HepG2 (cell line): ENCODE results near the gene GOLGA7B. TPM values are rescaled to one million over a fixed set of nuclear protein-coding genes. Genes with fewer than 3 reads are reported as not detected.
A peak's percentile ranks its signal among the peaks of the same experiment; 100 is the strongest.

Experiments used
- AHDC1 ChIP-seq: sonication (generic); formaldehyde crosslinking; IDR thresholded peaks from 2 replicates; pipeline ENCODE4 v1.5.1; 2020; ENCODE audit warnings: mild to moderate bottlenecking, missing genetic modification reagents, borderline replicate concordance
- CHD2 ChIP-seq: IDR thresholded peaks from 2 replicates; pipeline ENCODE4 v1.6.1; 2011; ENCODE audit warnings: low read depth, low read length, improper control_type of control experiment
- FOSL1 ChIP-seq: sonication (generic); formaldehyde crosslinking; IDR thresholded peaks from 2 replicates; pipeline ENCODE4 v1.9.0; 2021; ENCODE audit warnings: missing genetic modification reagents, borderline replicate concordance
- FOXJ3 ChIP-seq: sonication (generic); formaldehyde crosslinking; IDR thresholded peaks from 2 replicates; pipeline ENCODE4 v1.4.0; 2020; ENCODE audit warnings: missing genetic modification reagents, mild to moderate bottlenecking, borderline replicate concordance
- FOXO1 ChIP-seq: sonication (generic); formaldehyde crosslinking; IDR thresholded peaks from 2 replicates; pipeline ENCODE4 v1.4.0; 2020; ENCODE audit warnings: missing genetic modification reagents
- GFI1 ChIP-seq: sonication (generic); formaldehyde crosslinking; IDR thresholded peaks from 2 replicates; pipeline ENCODE4 v1.5.0; 2020; ENCODE audit warnings: missing genetic modification reagents, mild to moderate bottlenecking, borderline replicate concordance
- HDAC6 ChIP-seq: fragments of 200-600 bp; sonication (generic); IDR thresholded peaks from 2 replicates; pipeline ENCODE4 v1.7.0; 2017; ENCODE audit warnings: mild to moderate bottlenecking, antibody characterized with exemption, low read length, low read depth
- KDM2A ChIP-seq: sonication (generic); formaldehyde crosslinking; IDR thresholded peaks from 2 replicates; pipeline ENCODE4 v1.4.0; 2020; ENCODE audit warnings: low read depth, missing genetic modification reagents, borderline replicate concordance
- KDM4B ChIP-seq: sonication (generic); formaldehyde crosslinking; IDR thresholded peaks from 2 replicates; pipeline ENCODE4 v1.4.0; 2020; ENCODE audit warnings: missing genetic modification reagents
- MIER3 ChIP-seq: IDR thresholded peaks from 2 replicates; pipeline ENCODE4 v1.6.1; 2016; ENCODE audit warnings: missing compliant biosample characterization, borderline replicate concordance
- MIXL1 ChIP-seq: IDR thresholded peaks from 2 replicates; pipeline ENCODE4 v1.6.1; 2016
- NAIF1 ChIP-seq: sonication (generic); formaldehyde crosslinking; IDR thresholded peaks from 2 replicates; pipeline ENCODE4 v1.5.0; 2020; ENCODE audit warnings: mild to moderate bottlenecking, missing genetic modification reagents, borderline replicate concordance
- NCOA5 ChIP-seq: sonication (generic); formaldehyde crosslinking; IDR thresholded peaks from 2 replicates; pipeline ENCODE4 v1.4.0; 2020; ENCODE audit warnings: missing genetic modification reagents
- NFE2 ChIP-seq: sonication (generic); formaldehyde crosslinking; IDR thresholded peaks from 2 replicates; pipeline ENCODE4 v1.4.0; 2020; ENCODE audit warnings: missing genetic modification reagents
- SRSF4 ChIP-seq: fragments of 200-400 bp; formaldehyde crosslinking; IDR thresholded peaks from one replicate; pipeline ENCODE4 v1.6.1; 2018; ENCODE audit warnings: mild to moderate bottlenecking, low read depth, low read length, moderate library complexity; ENCODE audit not compliant: poor library complexity, severe bottlenecking
- TP53 ChIP-seq: sonication (generic); formaldehyde crosslinking; conservative IDR thresholded peaks from 2 replicates; pipeline ENCODE4 v1.4.0; 2020; ENCODE audit warnings: missing genetic modification reagents
- ZC3H4 ChIP-seq: sonication (generic); formaldehyde crosslinking; IDR thresholded peaks from 2 replicates; pipeline ENCODE4 v1.4.0; 2020; ENCODE audit warnings: missing genetic modification reagents, borderline replicate concordance
- ZEB1 ChIP-seq: IDR thresholded peaks from 2 replicates; pipeline ENCODE4 v1.6.1; 2012; ENCODE audit warnings: mild to moderate bottlenecking, low read depth, inconsistent platforms; ENCODE audit not compliant: insufficient replicate concordance
- ZNF121 ChIP-seq: sonication (generic); formaldehyde crosslinking; IDR thresholded peaks from 2 replicates; pipeline ENCODE4 v1.5.0; 2020; ENCODE audit warnings: mild to moderate bottlenecking, missing genetic modification reagents
- ZNF180 ChIP-seq: sonication (generic); formaldehyde crosslinking; IDR thresholded peaks from 2 replicates; pipeline ENCODE4 v1.4.0; 2020; ENCODE audit warnings: low read depth, missing genetic modification reagents, borderline replicate concordance
- ZNF256 ChIP-seq: sonication (generic); formaldehyde crosslinking; conservative IDR thresholded peaks from 2 replicates; pipeline ENCODE4 v1.4.0; 2020; ENCODE audit warnings: missing genetic modification reagents
- ZNF543 ChIP-seq: sonication (generic); formaldehyde crosslinking; IDR thresholded peaks from 2 replicates; pipeline ENCODE4 v1.4.0; 2020; ENCODE audit warnings: mild to moderate bottlenecking, missing genetic modification reagents
- ZNF773 ChIP-seq: sonication (generic); formaldehyde crosslinking; IDR thresholded peaks from 2 replicates; pipeline ENCODE4 v1.4.0; 2020; ENCODE audit warnings: missing genetic modification reagents, borderline replicate concordance
- polyA plus RNA-seq, 8 experiments: library from polyadenylated mRNA; depleted of rRNA in 3 of 8; stranded (reverse) in 7 of 8; unstranded in 1 of 8; fragments of >200 nt; fragmentation: Illumina TruSeq in 4 of 8; extraction: Trizol in 4 of 8; gene quantifications; 2 replicates each; pipeline versions ENCODE4 v1.2.1 to v1.2.3, GENCODE V29; 2011 to 2016; ENCODE audit warnings: low read depth in 4 of 8, missing spikeins in 1 of 8, mixed read lengths in 1 of 8; ENCODE audit not compliant: insufficient read depth in 1 of 8
- total RNA-seq, 5 experiments: library from RNA; depleted of rRNA; stranded (reverse); fragments of >200 nt; fragmentation: Illumina TruSeq; extraction: Trizol; gene quantifications; 2 replicates each; pipeline ENCODE4 v1.2.3, GENCODE V29; 2016; ENCODE audit warnings: low read depth in 1 of 5
- TF ChIP-seq, protein P1 (sequence below): sonication (generic); formaldehyde crosslinking; IDR thresholded peaks from 2 replicates; pipeline ENCODE4 v1.8.0; 2022; ENCODE audit warnings: mild to moderate bottlenecking, missing genetic modification reagents, borderline replicate concordance

Gene GOLGA7B
- total and polyA plus RNA-seq, 2 of the 13 experiments (the other 11 are each of a cell fraction or from before 2014, with no cell fraction given), result not detected

- TF ChIP-seq MIER3 (CRISPR knock-in tag) (0 out of 2 replicates have a peak, but pooled peaks have one; percentile 19), NAIF1 (CRISPR knock-in tag) (no peak), MIXL1 (CRISPR knock-in tag) (no peak), FOXO1 (CRISPR knock-in tag) (peak; percentile 30; the same call in 1 of the 2 replicates), AHDC1 (CRISPR knock-in tag) (no peak), FOSL1 (CRISPR knock-in tag) (no peak), NFE2 (CRISPR knock-in tag) (no peak), TP53 (no peak), ZNF773 (CRISPR knock-in tag) (no peak), KDM4B (CRISPR knock-in tag) (no peak), NCOA5 (CRISPR knock-in tag) (no peak), GFI1 (no peak), ZEB1 (no peak), SRSF4 (no peak), ZC3H4 (CRISPR knock-in tag) (no peak), ZNF121 (CRISPR knock-in tag) (no peak), KDM2A (peak; percentile 70; the same call in 1 of the 2 replicates), ZNF180 (CRISPR knock-in tag) (no peak), ZNF256 (no peak), HDAC6 (no peak), ZNF543 (CRISPR knock-in tag) (no peak), CHD2 (no peak), FOXJ3 (no peak)
- TF ChIP-seq, protein P1, sequence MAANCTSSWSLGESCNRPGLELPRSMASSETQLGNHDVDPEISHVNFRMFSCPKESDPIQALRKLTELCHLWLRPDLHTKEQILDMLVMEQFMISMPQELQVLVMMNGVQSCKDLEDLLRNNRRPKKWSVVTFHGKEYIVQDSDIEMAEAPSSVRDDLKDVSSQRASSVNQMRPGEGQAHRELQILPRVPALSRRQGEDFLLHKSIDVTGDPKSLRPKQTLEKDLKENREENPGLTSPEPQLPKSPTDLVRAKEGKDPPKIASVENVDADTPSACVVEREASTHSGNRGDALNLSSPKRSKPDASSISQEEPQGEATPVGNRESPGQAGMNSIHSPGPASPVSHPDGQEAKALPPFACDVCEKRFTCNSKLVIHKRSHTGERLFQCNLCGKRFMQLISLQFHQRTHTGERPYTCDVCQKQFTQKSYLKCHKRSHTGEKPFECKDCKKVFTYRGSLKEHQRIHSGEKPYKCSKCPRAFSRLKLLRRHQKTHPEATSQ (CRISPR knock-in tag), result no peak
Observed at GRCh38 chr10:97869091-97870042, 19.7 kb downstream of the GOLGA7B start (continued).
